B cell (primary cell): Measurements from ENCODE around the gene KLF7. TPM values are rescaled to one million over a fixed set of nuclear protein-coding genes. Genes with fewer than 3 reads are reported as not detected.

Experiments used
- ATAC-seq: fragments of 200-7000 bp; cut with Tn5 transposase; one replicate; pipeline ENCODE4 v1.10.0; 2021; ENCODE audit warnings: low read depth, mild to moderate bottlenecking, moderate number of reproducible peaks, moderate library complexity
- CTCF ChIA-PET: fragments of 350-600 bp; sonication (Branson Sonifier 250); formaldehyde crosslinking; loops from one replicate; lab custom pipeline; 2021; ENCODE audit warnings: antibody characterized with exemption, inconsistent platforms; lab: Charles Lee
- POLR2A ChIA-PET: fragments of 350-600 bp; sonication (Branson Sonifier 250); formaldehyde crosslinking; loops from one replicate; lab custom pipeline; 2021; ENCODE audit warnings: antibody characterized with exemption; lab: Charles Lee
- DNase-seq: peaks from one replicate; pipeline ENCODE4 v3.0.0; 2013
- H2AFZ ChIP-seq: 2 replicates; pipeline ENCODE4 v1.6.1; 2012; ENCODE audit warnings: mild to moderate bottlenecking, low read depth, low read length; ENCODE audit not compliant: insufficient read depth, poor library complexity, severe bottlenecking
- H3K27ac ChIP-seq, 2 donors: 1 replicate in 1 of 2; 2 replicates in 1 of 2; pipeline ENCODE4 v1.5.1; 2012 to 2013; ENCODE audit warnings: low read length in 2 of 2, mild to moderate bottlenecking in 2 of 2, moderate library complexity in 1 of 2
- H3K27me3 ChIP-seq, 4 experiments: fragments of 200-600 bp in 1 of 4; sonication (generic) in 1 of 4; replicated peaks in 1 of 4; 1 replicate in 2 of 4; 2 replicates in 2 of 4; pipeline versions ENCODE4 v1.6.1 to v1.7.0; 2013 to 2016; ENCODE audit warnings: low read length in 3 of 4, mild to moderate bottlenecking in 2 of 4, mixed read lengths in 1 of 4, moderate library complexity in 1 of 4; ENCODE audit not compliant: insufficient read depth in 4 of 4, control insufficient read depth in 3 of 4; ENCODE audit errors: control extremely low read depth in 1 of 4
- H3K36me3 ChIP-seq, 2 experiments: replicated peaks in 1 of 2; 1 replicate in 1 of 2; 2 replicates in 1 of 2; pipeline versions ENCODE4 v1.6.1 to v1.7.1; 2013; ENCODE audit warnings: low read length in 1 of 2; ENCODE audit not compliant: insufficient read depth in 2 of 2, control insufficient read depth in 1 of 2; ENCODE audit errors: control extremely low read depth in 1 of 2, extremely low read depth in 1 of 2
- H3K4me1 ChIP-seq, 2 donors: fragments of 200-600 bp in 1 of 2; sonication (generic) in 1 of 2; 1 replicate in 1 of 2; 2 replicates in 1 of 2; pipeline versions ENCODE4 v1.5.1 to v1.6.1; 2013 to 2017; ENCODE audit warnings: low read length in 2 of 2; ENCODE audit not compliant: control insufficient read depth in 2 of 2, insufficient read depth in 2 of 2
- H3K4me2 ChIP-seq: replicated peaks from 2 replicates; pipeline ENCODE3; 2012; ENCODE audit warnings: mild to moderate bottlenecking, low read depth, low read length; ENCODE audit not compliant: poor library complexity, severe bottlenecking
- H3K4me3 ChIP-seq, 5 experiments: fragments of 200-600 bp in 1 of 5; sonication (generic) in 1 of 5; 1 replicate in 3 of 5; 2 replicates in 2 of 5; pipeline versions ENCODE4 v1.5.1 to v1.7.0; 2011 to 2016; ENCODE audit warnings: low read length in 4 of 5, mild to moderate bottlenecking in 4 of 5, low read depth in 2 of 5, control low read depth in 1 of 5, moderate library complexity in 1 of 5; ENCODE audit not compliant: insufficient read depth in 1 of 5; ENCODE audit errors: control extremely low read depth in 1 of 5, extremely low read depth in 1 of 5
- H3K79me2 ChIP-seq: fragments of 200-600 bp; sonication (generic); one replicate; pipeline ENCODE4 v1.6.0; 2016; ENCODE audit warnings: low read length; ENCODE audit not compliant: control insufficient read depth, insufficient read depth
- H3K9ac ChIP-seq: fragments of 200-600 bp; sonication (generic); 2 replicates; pipeline ENCODE4 v1.6.1; 2017; ENCODE audit warnings: mild to moderate bottlenecking, low read length, moderate library complexity
- H3K9me3 ChIP-seq, 3 donors: one replicate each; pipeline versions ENCODE4 v1.6.1 to v1.7.1; 2013; ENCODE audit warnings: low read length in 2 of 3; ENCODE audit not compliant: control insufficient read depth in 2 of 3, insufficient read depth in 1 of 3; ENCODE audit errors: control extremely low read depth in 1 of 3
- H4K20me1 ChIP-seq: 2 replicates; pipeline ENCODE4 v1.6.0; 2012; ENCODE audit warnings: mild to moderate bottlenecking, low read length; ENCODE audit not compliant: insufficient read depth, control insufficient read depth, poor library complexity, severe bottlenecking
- H3K27ac Mint-ChIP-seq: one replicate; pipeline ENCODE4 v1.8.0; 2021; ENCODE audit warnings: mixed read lengths
- H3K27me3 Mint-ChIP-seq: one replicate; pipeline ENCODE4 v1.8.0; 2021; ENCODE audit warnings: mixed read lengths
- H3K4me1 Mint-ChIP-seq: one replicate; pipeline ENCODE4 v1.8.0; 2021; ENCODE audit warnings: mixed read lengths
- H3K4me3 Mint-ChIP-seq: one replicate; pipeline ENCODE4 v1.8.0; 2021; ENCODE audit warnings: mixed read lengths
- H3K9me3 Mint-ChIP-seq: one replicate; pipeline ENCODE4 v1.8.0; 2022; ENCODE audit warnings: mixed read lengths; ENCODE audit not compliant: insufficient read depth
- EZH2 ChIP-seq: IDR thresholded peaks from 2 replicates; pipeline ENCODE4 v1.6.1; 2012; ENCODE audit warnings: borderline replicate concordance, low read depth, mild to moderate bottlenecking, moderate library complexity, low read length; ENCODE audit not compliant: insufficient read depth, poor library complexity, severe bottlenecking
- WGBS: methylation state at CpG from one replicate; pipeline ENCODE4 v1.1.5; 2013; ENCODE audit warnings: missing lambda C conversion rate; ENCODE audit not compliant: insufficient coverage; 5-methylcytosine and 5-hydroxymethylcytosine counted together
- intact Hi-C: fragments of 100-400 bp; cut with micrococcal nuclease; formaldehyde crosslinking; loops from one replicate; pipeline ENCODE4 v1.10.0; 2022
- polyA plus RNA-seq: library from polyadenylated mRNA; depleted of rRNA; stranded (reverse); fragments of >200 nt; gene quantifications from 2 replicates; pipeline ENCODE4 v1.2.3, GENCODE V29; 2012
- total RNA-seq, 2 donors: library from RNA; stranded (reverse); fragments of 120-200 nt in 1 of 2; gene quantifications; 1 replicate in 1 of 2; 2 replicates in 1 of 2; pipeline versions ENCODE4 v1.2.3 to v1.2.4, GENCODE V29; 2013 to 2022
- TF ChIP-seq, protein P1 (sequence below): fragments of 200-600 bp; IDR thresholded peaks from one replicate; pipeline ENCODE4 v1.8.0; 2022; ENCODE audit warnings: antibody characterized with exemption, mild to moderate bottlenecking

KLF7 gene
- total and polyA plus RNA-seq, 2 donors (not counting 1 experiment from before 2014, with no cell fraction given) = 46.2 to 93.2 TPM

GRCh38 chr2:207151048-207151447 lies 14.7 kb downstream of the KLF7 start:
- CTCF ChIA-PET = no interaction called here
- no peak for TF ChIP-seq EZH2
- TF ChIP-seq, protein P1, sequence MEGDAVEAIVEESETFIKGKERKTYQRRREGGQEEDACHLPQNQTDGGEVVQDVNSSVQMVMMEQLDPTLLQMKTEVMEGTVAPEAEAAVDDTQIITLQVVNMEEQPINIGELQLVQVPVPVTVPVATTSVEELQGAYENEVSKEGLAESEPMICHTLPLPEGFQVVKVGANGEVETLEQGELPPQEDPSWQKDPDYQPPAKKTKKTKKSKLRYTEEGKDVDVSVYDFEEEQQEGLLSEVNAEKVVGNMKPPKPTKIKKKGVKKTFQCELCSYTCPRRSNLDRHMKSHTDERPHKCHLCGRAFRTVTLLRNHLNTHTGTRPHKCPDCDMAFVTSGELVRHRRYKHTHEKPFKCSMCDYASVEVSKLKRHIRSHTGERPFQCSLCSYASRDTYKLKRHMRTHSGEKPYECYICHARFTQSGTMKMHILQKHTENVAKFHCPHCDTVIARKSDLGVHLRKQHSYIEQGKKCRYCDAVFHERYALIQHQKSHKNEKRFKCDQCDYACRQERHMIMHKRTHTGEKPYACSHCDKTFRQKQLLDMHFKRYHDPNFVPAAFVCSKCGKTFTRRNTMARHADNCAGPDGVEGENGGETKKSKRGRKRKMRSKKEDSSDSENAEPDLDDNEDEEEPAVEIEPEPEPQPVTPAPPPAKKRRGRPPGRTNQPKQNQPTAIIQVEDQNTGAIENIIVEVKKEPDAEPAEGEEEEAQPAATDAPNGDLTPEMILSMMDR = no peak
- DNase-seq (no peak), ATAC-seq (no peak)
- no peaks in the 10 kb centered on the region for H3K9me3 ChIP-seq
- no peak overlapping the region for H2AFZ ChIP-seq
- POLR2A ChIA-PET = no interaction called here
- H3K27me3 ChIP-seq = no peaks in the 10 kb centered on the region
- H3K4me3 ChIP-seq = no peak overlapping the region
- Mint-ChIP-seq H3K9me3 (no peaks in the 10 kb centered on the region), H3K4me1 (peaks cover 74% of the 10 kb centered on the region), H3K4me3 (no peak overlapping the region), H3K27ac (no peak overlapping the region), H3K27me3 (no peaks in the 10 kb centered on the region)
- WGBS = 68% methylated on average over 6 of the region's 6 CpGs
- intact Hi-C loops = no loop called here
- peak overlapping the region; percentile 39 for H3K4me2 ChIP-seq
- H3K4me1 ChIP-seq = peaks cover 61 to 70% of the 10 kb centered on the region in 2 donors
- no peak overlapping the region for H3K27ac ChIP-seq
- peaks cover 87% of the 10 kb centered on the region for H3K79me2 ChIP-seq
- no peak overlapping the region for H3K9ac ChIP-seq
- H3K36me3 ChIP-seq = peaks cover 0 to 6% of the 10 kb centered on the region in 2 experiments
- peaks cover 23% of the 10 kb centered on the region for H4K20me1 ChIP-seq

DNA sequence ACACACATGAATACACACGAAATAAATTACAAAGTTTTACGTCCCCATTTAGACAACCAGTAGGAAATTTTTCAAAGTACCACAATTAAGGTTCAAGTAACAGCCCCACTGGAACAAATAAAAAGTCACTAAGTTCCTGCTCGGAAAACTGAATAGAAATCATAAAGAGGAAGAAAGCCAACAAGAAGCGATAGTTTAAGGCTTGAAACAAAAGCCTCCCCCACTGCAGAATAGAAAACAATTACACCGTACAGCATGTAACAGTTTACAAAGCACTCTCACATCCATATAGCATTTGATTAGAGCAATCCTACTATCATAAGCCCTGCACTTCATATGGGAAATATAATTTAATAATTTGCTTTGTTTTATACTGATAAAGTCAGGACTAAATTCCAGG lies 15.5 kb downstream of the KLF7 start:
- Mint-ChIP-seq H3K4me3 (peak overlapping the region; percentile 59), H3K27ac (peak overlapping the region; percentile 51), H3K4me1 (peaks cover 73% of the 10 kb centered on the region), H3K27me3 (no peaks in the 10 kb centered on the region), H3K9me3 (no peaks in the 10 kb centered on the region)
- CTCF ChIA-PET = interaction anchor here (0.6 kb wide), 1 partner anchor 16 kb away, joined by 3 read pairs; the partner anchor contains the start of gene KLF7
- POLR2A ChIA-PET = interaction anchor here (1.6 kb wide), 1 partner anchor 16 kb away, joined by 5 read pairs; the partner anchor contains the start of gene KLF7
- DNase-seq (no peak), ATAC-seq (peak; percentile 38)
- intact Hi-C loops = no loop called here
- H2AFZ ChIP-seq = no peak overlapping the region
- no peak overlapping the region for H3K27ac ChIP-seq
- H3K4me2 ChIP-seq = peak overlapping the region; percentile 31
- H4K20me1 ChIP-seq = peaks cover 20% of the 10 kb centered on the region
- H3K79me2 ChIP-seq = peaks cover 87% of the 10 kb centered on the region
- H3K9ac ChIP-seq = no peak overlapping the region
- H3K4me1 ChIP-seq = peaks cover 60 to 70% of the 10 kb centered on the region in 2 donors
- peaks cover 0 to 6% of the 10 kb centered on the region in 2 experiments for H3K36me3 ChIP-seq
- H3K4me3 ChIP-seq = no peak overlapping the region
- no peaks in the 10 kb centered on the region for H3K27me3 ChIP-seq
- TF ChIP-seq EZH2 = no peak
- TF ChIP-seq, protein P1 = no peak
- no peaks in the 10 kb centered on the region for H3K9me3 ChIP-seq
- 49% methylated on average over 3 of the region's 5 CpGs for WGBS
